ENCODE measurements around the gene TMIGD3.

DNA sequence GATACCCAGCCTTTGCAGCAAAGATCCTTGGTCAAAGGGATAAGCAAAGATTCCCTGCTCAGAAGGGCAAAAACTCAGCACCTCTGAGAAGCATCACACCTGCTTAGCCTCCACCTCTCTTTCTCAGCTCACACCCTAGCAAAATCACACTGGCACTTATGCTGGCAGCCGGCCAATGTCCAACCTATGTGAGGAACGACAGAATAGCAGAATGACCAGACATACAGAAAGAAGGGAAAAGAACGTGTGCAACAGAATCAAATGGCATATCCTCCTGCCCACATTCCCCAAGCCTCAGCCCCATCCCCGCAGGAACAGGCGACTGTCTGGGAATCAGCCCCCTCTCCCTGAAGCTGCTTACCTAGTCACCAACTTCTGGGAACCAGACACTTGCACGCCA lies 664 bp upstream of the TMIGD3 start:
- TF ChIP-seq, protein P1, sequence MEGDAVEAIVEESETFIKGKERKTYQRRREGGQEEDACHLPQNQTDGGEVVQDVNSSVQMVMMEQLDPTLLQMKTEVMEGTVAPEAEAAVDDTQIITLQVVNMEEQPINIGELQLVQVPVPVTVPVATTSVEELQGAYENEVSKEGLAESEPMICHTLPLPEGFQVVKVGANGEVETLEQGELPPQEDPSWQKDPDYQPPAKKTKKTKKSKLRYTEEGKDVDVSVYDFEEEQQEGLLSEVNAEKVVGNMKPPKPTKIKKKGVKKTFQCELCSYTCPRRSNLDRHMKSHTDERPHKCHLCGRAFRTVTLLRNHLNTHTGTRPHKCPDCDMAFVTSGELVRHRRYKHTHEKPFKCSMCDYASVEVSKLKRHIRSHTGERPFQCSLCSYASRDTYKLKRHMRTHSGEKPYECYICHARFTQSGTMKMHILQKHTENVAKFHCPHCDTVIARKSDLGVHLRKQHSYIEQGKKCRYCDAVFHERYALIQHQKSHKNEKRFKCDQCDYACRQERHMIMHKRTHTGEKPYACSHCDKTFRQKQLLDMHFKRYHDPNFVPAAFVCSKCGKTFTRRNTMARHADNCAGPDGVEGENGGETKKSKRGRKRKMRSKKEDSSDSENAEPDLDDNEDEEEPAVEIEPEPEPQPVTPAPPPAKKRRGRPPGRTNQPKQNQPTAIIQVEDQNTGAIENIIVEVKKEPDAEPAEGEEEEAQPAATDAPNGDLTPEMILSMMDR (conservative IDR thresholded peaks at IDR 0.05): no peak
- no peak for TF ChIP-seq EZH2 (IDR thresholded peaks at IDR 0.05; ENCODE audit: low read depth)
